Calu3 (cell line): ENCODE data around the gene PDE6A. TPM values are rescaled to one million over a fixed set of nuclear protein-coding genes. Genes with fewer than 3 reads are reported as not detected.

ENCODE experiments used
- BruUV-seq: library from RNA; stranded (reverse); fragments of 400-500 nt; replicated peaks from 2 replicates; lab custom pipeline; 2021; lab: Mats Ljungman, UMichigan
- CTCF ChIA-PET: fragments of 300-600 bp; sonication (Branson Sonifier 250); formaldehyde crosslinking; loops from one replicate; lab custom pipeline; 2022; ENCODE audit warnings: antibody characterized with exemption; lab: Charles Lee
- DNase-seq: peaks from one replicate; pipeline ENCODE4 v3.0.0; 2022
- H3K27ac Mint-ChIP-seq: one replicate; pipeline ENCODE4 v1.8.0; 2022; ENCODE audit warnings: mixed read lengths; ENCODE audit not compliant: unreplicated experiment
- H3K27me3 Mint-ChIP-seq: one replicate; pipeline ENCODE4 v1.8.0; 2022; ENCODE audit warnings: mixed read lengths; ENCODE audit not compliant: unreplicated experiment
- H3K36me3 Mint-ChIP-seq: one replicate; pipeline ENCODE4 v1.8.0; 2022; ENCODE audit warnings: mild to moderate bottlenecking, moderate library complexity, mixed read lengths; ENCODE audit not compliant: insufficient read depth, unreplicated experiment
- H3K4me1 Mint-ChIP-seq: one replicate; pipeline ENCODE4 v1.8.0; 2022; ENCODE audit warnings: mild to moderate bottlenecking, low read depth, mixed read lengths; ENCODE audit not compliant: unreplicated experiment
- H3K4me3 Mint-ChIP-seq: one replicate; pipeline ENCODE4 v1.8.0; 2022; ENCODE audit warnings: mild to moderate bottlenecking, low read depth, moderate library complexity, mixed read lengths; ENCODE audit not compliant: unreplicated experiment
- H3K9me3 Mint-ChIP-seq: one replicate; pipeline ENCODE4 v1.8.0; 2022; ENCODE audit warnings: low read depth, mixed read lengths; ENCODE audit not compliant: unreplicated experiment
- CTCF ChIP-seq: fragments of 200-600 bp; IDR thresholded peaks from one replicate; pipeline ENCODE4 v1.8.0; 2022; ENCODE audit warnings: antibody characterized with exemption; ENCODE audit not compliant: unreplicated experiment
- intact Hi-C: fragments of 100-400 bp; cut with micrococcal nuclease; formaldehyde crosslinking; loops from one replicate; pipeline ENCODE4 v1.10.0; 2022; ENCODE audit not compliant: unreplicated experiment
- total RNA-seq: library from RNA; stranded (reverse); gene quantifications from 2 replicates; pipeline ENCODE4 v1.2.3, GENCODE V29; 2022

The PDE6A gene
- total RNA-seq, 1 experiment from 2014 or later, result not detected

GRCh38 chr5:149907828-149908227, 36.8 kb downstream of the PDE6A start:
- H3K27ac Mint-ChIP-seq, result no peak overlapping the region
- no peak for TF ChIP-seq CTCF
- BruUV-seq, result no TSS peak
- no peak overlapping the region for H3K4me3 Mint-ChIP-seq
- intact Hi-C loops, result no loop called here
- H3K36me3 Mint-ChIP-seq, result no peaks in the 10 kb centered on the region
- CTCF ChIA-PET, result no interaction called here
- no peaks in the 10 kb centered on the region for H3K27me3 Mint-ChIP-seq
- no peaks in the 10 kb centered on the region for H3K9me3 Mint-ChIP-seq
- no peaks in the 10 kb centered on the region for H3K4me1 Mint-ChIP-seq
- no peak for DNase-seq

- no TSS peak for BruUV-seq
- no peaks in the 10 kb centered on the region for H3K27me3 Mint-ChIP-seq
- H3K4me3 Mint-ChIP-seq, result no peak overlapping the region
- no peaks in the 10 kb centered on the region for H3K9me3 Mint-ChIP-seq
- H3K36me3 Mint-ChIP-seq, result no peaks in the 10 kb centered on the region
- no peak for TF ChIP-seq CTCF
- CTCF ChIA-PET, result no interaction called here
- peaks cover 7% of the 10 kb centered on the region for H3K4me1 Mint-ChIP-seq
- intact Hi-C loops, result no loop called here
- H3K27ac Mint-ChIP-seq, result no peak overlapping the region
- no peak for DNase-seq
Observed at GRCh38 chr5:149904977-149905376, 39.6 kb downstream of the PDE6A start.

GRCh38 chr5:149904293-149904886, 40.2 kb downstream of the PDE6A start:
- intact Hi-C loops, result no loop called here
- Mint-ChIP-seq H3K4me1 (peaks cover 7% of the 10 kb centered on the region), H3K27ac (no peak overlapping the region), H3K4me3 (no peak overlapping the region), H3K36me3 (no peaks in the 10 kb centered on the region), H3K27me3 (no peaks in the 10 kb centered on the region), H3K9me3 (no peaks in the 10 kb centered on the region)
- no peak for TF ChIP-seq CTCF
- CTCF ChIA-PET, result interaction anchor here (0.9 kb wide), 1 partner anchor 56 kb away, joined by 3 read pairs; the partner anchor contains the start of gene SLC26A2
- BruUV-seq, result no TSS peak
- DNase-seq, result no peak

- Mint-ChIP-seq H3K4me3 (no peak overlapping the region), H3K27me3 (no peaks in the 10 kb centered on the region), H3K27ac (no peak overlapping the region), H3K4me1 (peaks cover 7% of the 10 kb centered on the region), H3K36me3 (no peaks in the 10 kb centered on the region), H3K9me3 (no peaks in the 10 kb centered on the region)
- no TSS peak for BruUV-seq
- CTCF ChIA-PET, result interaction anchor here (1.2 kb wide), 1 partner anchor 267 kb away, joined by 3 read pairs; no protein-coding TSS in a partner anchor
- no peak for TF ChIP-seq CTCF
- DNase-seq, result no peak
- intact Hi-C loops, result no loop called here
Observed at GRCh38 chr5:149903404-149903803, 41.2 kb downstream of the PDE6A start.
